Endothelial cell of umbilical vein (primary cell): ENCODE data around the gene DIAPH2.

Experiments
- CTCF ChIP-seq, 2 donors: IDR thresholded peaks; 1 replicate in 1 of 2; 2 replicates in 1 of 2; pipeline ENCODE4 v1.5.1; 2011; ENCODE audit warnings: low read length in 2 of 2, mild to moderate bottlenecking in 2 of 2, moderate library complexity in 2 of 2, control low read depth in 1 of 2, inconsistent platforms in 1 of 2, low read depth in 1 of 2; ENCODE audit not compliant: insufficient read depth in 1 of 2; ENCODE audit errors: extremely low read depth in 1 of 2
- EZH2 ChIP-seq: IDR thresholded peaks from 2 replicates; pipeline ENCODE4 v1.6.1; 2012; ENCODE audit warnings: borderline replicate concordance, low read depth, mild to moderate bottlenecking, moderate library complexity, low read length, inconsistent platforms; ENCODE audit not compliant: severe bottlenecking
- MAX ChIP-seq: IDR thresholded peaks from 2 replicates; pipeline ENCODE4 v1.6.1; 2011; ENCODE audit not compliant: insufficient read depth, insufficient read length
- POLR2A ChIP-seq: IDR thresholded peaks from 2 replicates; pipeline ENCODE4 v1.6.1; 2012; ENCODE audit warnings: low read depth, mild to moderate bottlenecking, control low read depth, low read length

GRCh38 chrX:97517763-97518162, 833.1 kb downstream of the DIAPH2 start:
- TF ChIP-seq MAX (no peak), CTCF (IDR thresholded peaks at IDR 0.05; ENCODE audit: extremely low read depth in 1 of 2, insufficient read depth in 1 of 2, low read depth in 1 of 2, low read length in 2 of 2) (no peak), EZH2 (no peak), POLR2A (no peak)
